IgD-negative memory B cell (primary cell): ENCODE measurements around the gene VCAN. TPM values are rescaled to one million over a fixed set of nuclear protein-coding genes. Genes with fewer than 3 reads are reported as not detected.
"Not testable (repeated sequence)": the region's sequence is repeated elsewhere in the genome, so short reads cannot be mapped to it uniquely, and the experiment has no call there.

Experiments used
- H3K27ac Mint-ChIP-seq, 3 donors: one replicate each; pipeline ENCODE4 v1.8.0; 2020 to 2022; ENCODE audit warnings: mild to moderate bottlenecking in 3 of 3, mixed read lengths in 3 of 3, moderate library complexity in 1 of 3
- H3K27me3 Mint-ChIP-seq: one replicate; pipeline ENCODE4 v1.8.0; 2021; ENCODE audit warnings: mixed read lengths
- H3K36me3 Mint-ChIP-seq: one replicate; pipeline ENCODE4 v1.8.0; 2020; ENCODE audit warnings: mild to moderate bottlenecking, mixed read lengths
- H3K4me1 Mint-ChIP-seq, 3 donors: one replicate each; pipeline ENCODE4 v1.8.0; 2020 to 2022; ENCODE audit warnings: mixed read lengths in 3 of 3, mild to moderate bottlenecking in 1 of 3
- H3K4me3 Mint-ChIP-seq, 4 donors: one replicate each; pipeline ENCODE4 v1.8.0; 2020 to 2022; ENCODE audit warnings: mild to moderate bottlenecking in 4 of 4, mixed read lengths in 4 of 4, moderate library complexity in 3 of 4
- H3K9me3 Mint-ChIP-seq, 3 donors: one replicate each; pipeline ENCODE4 v1.8.0; 2020 to 2021; ENCODE audit warnings: mixed read lengths in 3 of 3, mild to moderate bottlenecking in 1 of 3
- polyA plus RNA-seq: library from polyadenylated mRNA; unstranded; fragments of 300-500 nt; fragmentation: Illumina TruSeq; gene quantifications from one replicate; pipeline ENCODE4 v1.2.3, GENCODE V29; 2021

The VCAN gene
- 1.6 TPM for polyA plus RNA-seq

GRCh38 chr5:83471405-83472212 lies at the start of gene VCAN:
Gene VCAN, plus strand, starts transcription at chr5:83471744. Its CDS starts 11,775 bp downstream, at chr5:83483519.
- Mint-ChIP-seq H3K4me3 (peak within 1 kb of the TSS; percentile 14 to 81 (median 50)), H3K4me1 (peaks cover 14 to 30% (median 27%) of the 10 kb centered on the region in 3 donors), H3K27me3 (peaks cover 66% of the 10 kb centered on the region), H3K36me3 (no peaks in the 10 kb centered on the region), H3K9me3 (peaks cover 0 to 4% (median 0%) of the 10 kb centered on the region in 3 donors), H3K27ac (no peak within 1 kb of the TSS)

GRCh38 chr5:83422284-83422683 lies 49.3 kb upstream of the VCAN start:
- Mint-ChIP-seq H3K27me3 (no peaks in the 10 kb centered on the region), H3K4me1 (peaks cover 0 to 2% (median 0%) of the 10 kb centered on the region in 3 donors), H3K4me3 (no peak overlapping the region)

GRCh38 chr5:83426855-83427254 lies 44.7 kb upstream of the VCAN start:
- Mint-ChIP-seq H3K9me3 (peaks cover 0 to 1% (median 0%) of the 10 kb centered on the region in 3 donors), H3K27me3 (no peaks in the 10 kb centered on the region), H3K4me3 (no peak overlapping the region), H3K36me3 (no peaks in the 10 kb centered on the region), H3K4me1 (no peaks in the 10 kb centered on the region), H3K27ac (no peak overlapping the region)

More at GRCh38 chr5:83422284-83422683, 49.3 kb upstream of the VCAN start:
- Mint-ChIP-seq H3K9me3 (peaks cover 0 to 9% (median 1%) of the 10 kb centered on the region in 3 donors), H3K36me3 (no peaks in the 10 kb centered on the region), H3K27ac (no peak overlapping the region)

GRCh38 chr5:83428126-83428525 lies 43.4 kb upstream of the VCAN start:
- Mint-ChIP-seq H3K4me3 (no peak overlapping the region), H3K27me3 (no peaks in the 10 kb centered on the region), H3K27ac (no peak overlapping the region), H3K9me3 (no peaks in the 10 kb centered on the region), H3K4me1 (no peaks in the 10 kb centered on the region), H3K36me3 (no peaks in the 10 kb centered on the region)

GRCh38 chr5:83428890-83429289 lies 42.7 kb upstream of the VCAN start:
- Mint-ChIP-seq H3K27me3 (no peaks in the 10 kb centered on the region), H3K9me3 (no peaks in the 10 kb centered on the region), H3K36me3 (no peaks in the 10 kb centered on the region), H3K27ac (no peak overlapping the region), H3K4me1 (no peaks in the 10 kb centered on the region), H3K4me3 (no peak overlapping the region)

GRCh38 chr5:83430130-83431010 lies 41.2 kb upstream of the VCAN start:
- Mint-ChIP-seq H3K27ac (no peak overlapping the region), H3K4me3 (no peak overlapping the region), H3K4me1 (no peaks in the 10 kb centered on the region), H3K36me3 (no peaks in the 10 kb centered on the region), H3K9me3 (no peaks in the 10 kb centered on the region), H3K27me3 (no peaks in the 10 kb centered on the region)

GRCh38 chr5:83433891-83434290 lies 37.7 kb upstream of the VCAN start:
- H3K27me3 Mint-ChIP-seq = no peaks in the 10 kb centered on the region
- H3K4me3 Mint-ChIP-seq = no peak overlapping the region
- H3K27ac Mint-ChIP-seq = no peak overlapping the region
- no peaks in the 10 kb centered on the region for H3K36me3 Mint-ChIP-seq
- H3K9me3 Mint-ChIP-seq = no peaks in the 10 kb centered on the region
- no peaks in the 10 kb centered on the region for H3K4me1 Mint-ChIP-seq

GRCh38 chr5:83434946-83435345 lies 36.6 kb upstream of the VCAN start:
- Mint-ChIP-seq H3K27ac (no peak overlapping the region), H3K4me1 (no peaks in the 10 kb centered on the region), H3K36me3 (no peaks in the 10 kb centered on the region), H3K4me3 (no peak overlapping the region), H3K27me3 (no peaks in the 10 kb centered on the region), H3K9me3 (no peaks in the 10 kb centered on the region)

GRCh38 chr5:83436276-83436675 lies 35.3 kb upstream of the VCAN start:
- H3K4me1 Mint-ChIP-seq = no peaks in the 10 kb centered on the region
- no peak overlapping the region for H3K4me3 Mint-ChIP-seq
- no peaks in the 10 kb centered on the region for H3K9me3 Mint-ChIP-seq
- H3K27me3 Mint-ChIP-seq = no peaks in the 10 kb centered on the region
- no peak overlapping the region for H3K27ac Mint-ChIP-seq
- H3K36me3 Mint-ChIP-seq = no peaks in the 10 kb centered on the region

- H3K36me3 Mint-ChIP-seq, H3K27me3 Mint-ChIP-seq, H3K4me3 Mint-ChIP-seq, H3K4me1 Mint-ChIP-seq, H3K9me3 Mint-ChIP-seq, H3K27ac Mint-ChIP-seq: not testable (repeated sequence)
Observed at GRCh38 chr5:83437697-83438096, 33.8 kb upstream of the VCAN start.

- Mint-ChIP-seq H3K4me1 (no peaks in the 10 kb centered on the region), H3K27me3 (no peaks in the 10 kb centered on the region), H3K36me3 (no peaks in the 10 kb centered on the region), H3K9me3 (no peaks in the 10 kb centered on the region), H3K27ac (no peak overlapping the region), H3K4me3 (no peak overlapping the region)
Observed at GRCh38 chr5:83440826-83441225, 30.7 kb upstream of the VCAN start.

- Mint-ChIP-seq H3K4me3 (no peak overlapping the region), H3K27ac (no peak overlapping the region), H3K9me3 (no peaks in the 10 kb centered on the region), H3K27me3 (no peaks in the 10 kb centered on the region), H3K4me1 (no peaks in the 10 kb centered on the region), H3K36me3 (no peaks in the 10 kb centered on the region)
Observed at GRCh38 chr5:83441747-83442146, 29.8 kb upstream of the VCAN start.

- H3K4me1 Mint-ChIP-seq = no peaks in the 10 kb centered on the region
- no peak overlapping the region for H3K4me3 Mint-ChIP-seq
- no peaks in the 10 kb centered on the region for H3K27me3 Mint-ChIP-seq
- no peaks in the 10 kb centered on the region for H3K36me3 Mint-ChIP-seq
- H3K27ac Mint-ChIP-seq = no peak overlapping the region
- no peaks in the 10 kb centered on the region for H3K9me3 Mint-ChIP-seq
Observed at GRCh38 chr5:83443534-83443933, 28.0 kb upstream of the VCAN start.

GRCh38 chr5:83444445-83444844 lies 27.1 kb upstream of the VCAN start:
- H3K4me1 Mint-ChIP-seq = no peaks in the 10 kb centered on the region

GRCh38 chr5:83446253-83446947 lies 25.1 kb upstream of the VCAN start:
- H3K36me3 Mint-ChIP-seq = no peaks in the 10 kb centered on the region

More at GRCh38 chr5:83444445-83444844, 27.1 kb upstream of the VCAN start:
- no peaks in the 10 kb centered on the region for H3K36me3 Mint-ChIP-seq
- no peak overlapping the region for H3K4me3 Mint-ChIP-seq
- H3K27me3 Mint-ChIP-seq = peaks cover 5% of the 10 kb centered on the region
- no peak overlapping the region for H3K27ac Mint-ChIP-seq
- H3K9me3 Mint-ChIP-seq = no peaks in the 10 kb centered on the region

More at GRCh38 chr5:83446253-83446947, 25.1 kb upstream of the VCAN start:
- Mint-ChIP-seq H3K9me3 (peaks cover 0 to 2% (median 0%) of the 10 kb centered on the region in 3 donors), H3K27ac (no peak overlapping the region), H3K4me3 (no peak overlapping the region), H3K27me3 (peaks cover 5% of the 10 kb centered on the region), H3K4me1 (no peaks in the 10 kb centered on the region)
